HEK293 (cell line): Measurements from ENCODE around the gene CPNE5.

Experiments
- HIC1 ChIP-seq: fragments of 450-650 bp; formaldehyde crosslinking; IDR thresholded peaks from 2 replicates; pipeline ENCODE4 v1.5.1; 2016; ENCODE audit warnings: missing biosample characterization, missing genetic modification characterization
- HOXA7 ChIP-seq: sonication (generic); formaldehyde crosslinking; IDR thresholded peaks from 2 replicates; pipeline ENCODE4 v1.8.1; 2022; ENCODE audit warnings: missing genetic modification reagents, borderline replicate concordance
- INSM2 ChIP-seq: fragments of 450-650 bp; formaldehyde crosslinking; IDR thresholded peaks from 2 replicates; pipeline ENCODE4 v1.5.1; 2016; ENCODE audit warnings: missing biosample characterization, missing genetic modification characterization
- PATZ1 ChIP-seq: fragments of 450-650 bp; formaldehyde crosslinking; IDR thresholded peaks from 2 replicates; pipeline ENCODE4 v1.5.1; 2016; ENCODE audit warnings: missing biosample characterization, missing genetic modification characterization
- SP3 ChIP-seq: fragments of 450-650 bp; formaldehyde crosslinking; IDR thresholded peaks from 2 replicates; pipeline ENCODE4 v1.5.1; 2016; ENCODE audit warnings: missing biosample characterization, missing genetic modification characterization
- YY1 ChIP-seq: fragments of 450-650 bp; formaldehyde crosslinking; IDR thresholded peaks from 2 replicates; pipeline ENCODE4 v1.5.1; 2018; ENCODE audit warnings: missing biosample characterization, missing genetic modification characterization
- ZBTB49 ChIP-seq: fragments of 450-650 bp; formaldehyde crosslinking; IDR thresholded peaks from 2 replicates; pipeline ENCODE4 v1.5.1; 2016; ENCODE audit warnings: missing biosample characterization, missing genetic modification characterization, low read depth
- ZFP3 ChIP-seq: fragments of 450-650 bp; formaldehyde crosslinking; IDR thresholded peaks from 2 replicates; pipeline ENCODE4 v1.5.1; 2016; ENCODE audit warnings: low read depth, missing biosample characterization, missing genetic modification characterization
- ZFP37 ChIP-seq: fragments of 450-650 bp; formaldehyde crosslinking; IDR thresholded peaks from 2 replicates; pipeline ENCODE4 v1.5.1; 2016; ENCODE audit warnings: missing biosample characterization, missing genetic modification characterization
- ZNF16 ChIP-seq: fragments of 450-650 bp; formaldehyde crosslinking; IDR thresholded peaks from 2 replicates; pipeline ENCODE4 v1.5.1; 2016; ENCODE audit warnings: low read depth, missing biosample characterization, missing genetic modification characterization
- ZNF18 ChIP-seq: fragments of 450-650 bp; formaldehyde crosslinking; IDR thresholded peaks from 2 replicates; pipeline ENCODE4 v1.5.1; 2016; ENCODE audit warnings: missing biosample characterization, missing genetic modification characterization
- ZNF239 ChIP-seq: fragments of 450-650 bp; formaldehyde crosslinking; IDR thresholded peaks from 2 replicates; pipeline ENCODE4 v1.5.1; 2016; ENCODE audit warnings: missing biosample characterization, missing genetic modification characterization
- ZNF274 ChIP-seq, 2 experiments: fragments of 200-500 bp in 1 of 2; fragments of 450-650 bp in 1 of 2; sonication (Bioruptor generic) in 1 of 2; formaldehyde crosslinking in 1 of 2; IDR thresholded peaks; 2 replicates each; pipeline versions ENCODE4 v1.5.1 to v1.6.1; 2014 to 2016; ENCODE audit warnings: borderline replicate concordance in 1 of 2, inconsistent platforms in 1 of 2, low read length in 1 of 2, missing biosample characterization in 1 of 2, missing genetic modification characterization in 1 of 2
- ZNF354C ChIP-seq: fragments of 450-650 bp; formaldehyde crosslinking; IDR thresholded peaks from 2 replicates; pipeline ENCODE4 v1.5.1; 2016; ENCODE audit warnings: missing biosample characterization, missing genetic modification characterization, low read depth, borderline replicate concordance
- ZNF473 ChIP-seq: fragments of 450-650 bp; formaldehyde crosslinking; IDR thresholded peaks from 2 replicates; pipeline ENCODE4 v1.5.1; 2017; ENCODE audit warnings: missing biosample characterization, missing genetic modification characterization
- ZNF513 ChIP-seq: fragments of 450-650 bp; IDR thresholded peaks from 2 replicates; pipeline ENCODE4 v1.5.1; 2018; ENCODE audit warnings: missing biosample characterization, missing genetic modification characterization
- ZNF555 ChIP-seq: fragments of 450-650 bp; formaldehyde crosslinking; conservative IDR thresholded peaks from 2 replicates; pipeline ENCODE4 v1.5.1; 2017; ENCODE audit warnings: missing biosample characterization, mild to moderate bottlenecking, missing genetic modification characterization, inconsistent platforms
- ZNF645 ChIP-seq: fragments of 450-650 bp; formaldehyde crosslinking; IDR thresholded peaks from 2 replicates; pipeline ENCODE4; 2016; ENCODE audit warnings: missing biosample characterization, missing genetic modification characterization
- ZNF658 ChIP-seq: fragments of 450-650 bp; formaldehyde crosslinking; IDR thresholded peaks from 2 replicates; pipeline ENCODE4; 2016; ENCODE audit warnings: missing biosample characterization, missing genetic modification characterization
- ZNF692 ChIP-seq: fragments of 450-650 bp; formaldehyde crosslinking; IDR thresholded peaks from 2 replicates; pipeline ENCODE4 v1.5.1; 2016; ENCODE audit warnings: missing biosample characterization, missing genetic modification characterization
- ZNF776 ChIP-seq: fragments of 450-650 bp; formaldehyde crosslinking; IDR thresholded peaks from 2 replicates; pipeline ENCODE4 v1.5.0; 2017; ENCODE audit warnings: missing biosample characterization, missing genetic modification characterization, borderline replicate concordance

The CPNE5 gene

GRCh38 chr6:36885461-36886401, 46.5 kb upstream of the CPNE5 start, which contains the start of gene C6orf89 (continued):
- TF ChIP-seq ZNF692 (tag by site-specific recombination) (peak; percentile 88), HOXA7 (no peak), ZNF776 (tag by site-specific recombination) (no peak), ZNF274 (IDR thresholded peaks at IDR 0.05; ENCODE audit: low read length) (no peak), ZNF274 (tag by site-specific recombination; IDR thresholded peaks at IDR 0.05; ENCODE audit: borderline replicate concordance) (no peak), ZNF473 (tag by site-specific recombination) (no peak), ZNF16 (tag by site-specific recombination) (no peak), ZNF239 (tag by site-specific recombination) (no peak), ZNF555 (no peak), HIC1 (peak; percentile 60), ZNF645 (no peak), ZNF513 (no peak; the same call in 1 of the 2 replicates), ZNF658 (no peak), ZFP3 (tag by site-specific recombination) (no peak), SP3 (peak; percentile 90), ZNF354C (tag by site-specific recombination) (no peak), ZFP37 (tag by site-specific recombination) (peak; percentile 52; the same call in 1 of the 2 replicates), ZNF18 (tag by site-specific recombination) (0 out of 2 replicates have a peak, but pooled peaks have one; percentile 17), ZBTB49 (no peak), YY1 (tag by site-specific recombination) (no peak), PATZ1 (tag by site-specific recombination) (peak; percentile 97), INSM2 (tag by site-specific recombination) (peak; percentile 63; the same call in 1 of the 2 replicates)
